Large intestine (tissue), 3 donors: ENCODE measurements around the gene FNDC5. TPM values are rescaled to one million over a fixed set of nuclear protein-coding genes. Genes with fewer than 3 reads are reported as not detected.

Source experiments
- DNase-seq, 2 donors: peaks; one replicate each; pipeline versions ENCODE4 v3.0.0 to v3.0.0-alpha.2; 2013
- H3K27ac ChIP-seq: one replicate; pipeline ENCODE4 v1.5.1; 2013; ENCODE audit warnings: low read length
- H3K27me3 ChIP-seq: 2 replicates; pipeline ENCODE4 v1.6.1; 2013; ENCODE audit warnings: low read length; ENCODE audit not compliant: control insufficient read depth, insufficient read depth
- H3K36me3 ChIP-seq: 2 replicates; pipeline ENCODE4 v1.6.1; 2013; ENCODE audit warnings: low read length; ENCODE audit not compliant: control insufficient read depth, insufficient read depth
- H3K4me1 ChIP-seq: one replicate; pipeline ENCODE4 v1.6.1; 2013; ENCODE audit warnings: low read length; ENCODE audit not compliant: control insufficient read depth, insufficient read depth
- H3K4me3 ChIP-seq: one replicate; pipeline ENCODE4 v1.5.1; 2013; ENCODE audit warnings: low read length
- H3K9me3 ChIP-seq: one replicate; pipeline ENCODE4 v1.6.1; 2013; ENCODE audit warnings: mild to moderate bottlenecking, low read depth, low read length, moderate library complexity; ENCODE audit not compliant: control insufficient read depth
- WGBS: methylation state at CpG from one replicate; pipeline ENCODE4 v1.1.5; 2013; ENCODE audit warnings: low lambda C conversion rate; ENCODE audit not compliant: insufficient coverage; 5-methylcytosine and 5-hydroxymethylcytosine counted together
- polyA plus RNA-seq: library from polyadenylated mRNA; unstranded; fragments of 120-200 nt; gene quantifications from one replicate; pipeline ENCODE4 v1.2.1, GENCODE V29; 2013

The FNDC5 gene
- polyA plus RNA-seq, 1 donor = 11.0 TPM

- no peak overlapping the region for H3K4me3 ChIP-seq
- H3K27me3 ChIP-seq = no peaks in the 10 kb centered on the region
- no peak overlapping the region for H3K27ac ChIP-seq
- H3K36me3 ChIP-seq = peaks cover 56% of the 10 kb centered on the region
- 100% methylated on average over 2 of the region's 6 CpGs for WGBS
- no peak for DNase-seq
- H3K9me3 ChIP-seq = no peaks in the 10 kb centered on the region
- no peaks in the 10 kb centered on the region for H3K4me1 ChIP-seq
Observed at GRCh38 chr1:32830092-32830852, 40.4 kb downstream of the FNDC5 start.

- 100% methylated on average over 2 of the region's 7 CpGs for WGBS
- no peaks in the 10 kb centered on the region for H3K9me3 ChIP-seq
- no peak for DNase-seq
- H3K27ac ChIP-seq = no peak overlapping the region
- no peaks in the 10 kb centered on the region for H3K4me1 ChIP-seq
- no peak overlapping the region for H3K4me3 ChIP-seq
- peaks cover 55% of the 10 kb centered on the region for H3K36me3 ChIP-seq
- no peaks in the 10 kb centered on the region for H3K27me3 ChIP-seq
Observed at GRCh38 chr1:32828341-32828740, 42.4 kb downstream of the FNDC5 start.

GRCh38 chr1:32825181-32825580, 45.5 kb downstream of the FNDC5 start:
- H3K27me3 ChIP-seq = no peaks in the 10 kb centered on the region
- 86% methylated on average over 1 of the region's 3 CpGs for WGBS
- DNase-seq = no peak
- no peaks in the 10 kb centered on the region for H3K4me1 ChIP-seq
- H3K36me3 ChIP-seq = peaks cover 34% of the 10 kb centered on the region
- H3K4me3 ChIP-seq = no peak overlapping the region
- no peaks in the 10 kb centered on the region for H3K9me3 ChIP-seq
- H3K27ac ChIP-seq = no peak overlapping the region

- H3K27me3 ChIP-seq = no peaks in the 10 kb centered on the region
- peak in 1 of 2 donors; percentile 35 for DNase-seq
- peaks cover 3% of the 10 kb centered on the region for H3K36me3 ChIP-seq
- H3K4me3 ChIP-seq = peak overlapping the region; percentile 98
- peak overlapping the region; percentile 96 for H3K27ac ChIP-seq
- no peaks in the 10 kb centered on the region for H3K9me3 ChIP-seq
- peaks cover 6% of the 10 kb centered on the region for H3K4me1 ChIP-seq
- WGBS = 62% methylated on average over 5 of the region's 11 CpGs
Observed at GRCh38 chr1:32818804-32819541, 51.7 kb downstream of the FNDC5 start.

- DNase-seq = peak; percentile 25 to 76
- Histone ChIP-seq H3K27me3 (no peaks in the 10 kb centered on the region), H3K4me3 (peak overlapping the region; percentile 98), H3K4me1 (peaks cover 6% of the 10 kb centered on the region), H3K27ac (peak overlapping the region; percentile 96), H3K9me3 (no peaks in the 10 kb centered on the region), H3K36me3 (peaks cover 3% of the 10 kb centered on the region)
- WGBS = no CpG with 5 or more reads among the region's 51 CpGs
Observed at GRCh38 chr1:32817815-32818786, 52.6 kb downstream of the FNDC5 start.

GRCh38 chr1:32817159-32817814, 53.4 kb downstream of the FNDC5 start, which contains the start of the genes S100PBP and YARS1:
Gene S100PBP (plus strand): TSS chr1:32817653. CDS start chr1:32826100, 8,447 bp downstream.
Gene YARS1 (minus strand): TSS chr1:32817358. CDS start chr1:32817244, 114 bp downstream.
- Histone ChIP-seq H3K4me3 (peak within 1 kb of the TSS; percentile 98), H3K4me1 (peaks cover 6% of the 10 kb centered on the region), H3K9me3 (no peaks in the 10 kb centered on the region), H3K27ac (peak within 1 kb of the TSS; percentile 96), H3K27me3 (no peaks in the 10 kb centered on the region), H3K36me3 (peaks cover 3% of the 10 kb centered on the region)
- no CpG with 5 or more reads among the region's 55 CpGs for WGBS
- peak; percentile 99 for DNase-seq

DNA sequence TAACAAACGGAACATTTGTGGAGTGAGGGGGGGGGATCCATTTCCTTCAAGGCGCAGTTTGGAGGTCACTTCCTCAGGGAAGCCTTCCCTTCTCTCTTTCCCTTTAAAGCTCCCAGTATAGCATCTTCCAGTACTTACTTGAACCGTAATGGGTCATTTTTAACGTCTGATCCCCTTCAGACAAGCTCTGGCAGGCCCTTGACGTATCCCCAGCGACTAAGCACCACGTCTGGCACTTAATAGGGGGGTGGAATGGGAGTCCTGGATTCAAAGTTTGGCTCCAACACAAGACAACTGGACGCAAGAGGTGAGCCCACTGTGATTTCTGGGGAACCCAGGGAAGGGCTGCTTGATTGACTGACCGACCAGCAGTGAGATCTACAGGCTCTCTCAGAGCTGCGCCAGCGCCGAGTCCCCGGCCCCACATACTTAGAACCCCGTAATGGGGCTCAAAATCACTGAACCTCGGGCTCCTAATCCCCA, 54.0 kb downstream of the FNDC5 start:
- Histone ChIP-seq H3K4me1 (peaks cover 6% of the 10 kb centered on the region), H3K27me3 (no peaks in the 10 kb centered on the region), H3K36me3 (peaks cover 3% of the 10 kb centered on the region), H3K4me3 (peak overlapping the region; percentile 98), H3K9me3 (no peaks in the 10 kb centered on the region), H3K27ac (peak overlapping the region; percentile 87)
- DNase-seq = peak in 1 of 2 donors; percentile 49
- WGBS = no CpG with 5 or more reads among the region's 15 CpGs

DNA sequence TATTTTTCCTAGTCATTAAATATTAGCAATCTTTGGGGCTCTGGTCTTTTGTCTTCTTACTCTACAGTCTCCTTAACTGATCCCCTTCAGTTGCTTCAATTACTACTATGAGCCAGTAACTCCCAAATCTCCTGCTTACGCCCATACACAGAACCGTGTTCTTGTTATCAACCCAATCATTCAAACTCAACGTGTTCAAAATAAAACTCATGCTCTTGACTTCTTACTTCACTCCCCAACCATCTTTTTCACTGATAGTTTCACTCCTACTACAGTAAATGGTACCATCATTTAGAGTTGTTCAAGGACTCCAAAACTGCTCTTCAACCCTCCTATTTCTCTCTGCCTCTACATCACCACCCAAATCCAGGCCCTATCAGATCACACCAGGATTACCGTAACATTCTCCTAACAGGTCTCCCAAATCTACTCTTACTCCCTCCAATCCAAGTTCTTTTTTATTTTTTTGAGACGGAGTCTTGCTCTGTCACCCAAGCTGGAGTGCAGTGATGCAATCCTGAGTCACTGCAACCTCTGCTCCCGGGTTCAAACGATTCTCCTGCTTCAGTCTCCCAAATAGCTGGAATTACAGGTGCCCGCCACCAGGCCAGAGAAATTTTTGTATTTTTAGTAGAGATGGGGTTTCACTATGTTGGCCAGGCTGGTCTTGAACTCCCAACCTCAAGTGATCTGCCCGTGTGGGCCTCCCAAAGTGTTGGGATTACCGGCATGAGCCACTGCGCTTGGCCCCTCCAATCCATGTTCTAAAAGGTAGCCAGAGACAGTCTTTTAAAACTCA, 56.6 kb downstream of the FNDC5 start:
- Histone ChIP-seq H3K27ac (no peak overlapping the region), H3K9me3 (no peaks in the 10 kb centered on the region), H3K4me3 (no peak overlapping the region), H3K27me3 (no peaks in the 10 kb centered on the region), H3K36me3 (peaks cover 13% of the 10 kb centered on the region), H3K4me1 (peaks cover 6% of the 10 kb centered on the region)
- WGBS = 90% methylated on average over 4 of the region's 11 CpGs
- peak in 1 of 2 donors; percentile 12 for DNase-seq
